Stimulated activated CD8-positive, alpha-beta memory T cell treated with anti-CD3 and anti-CD28 coated beads, Interleukin-12 subunit alpha, Interleukin-12 subunit beta, amount 100 ng/mL, for 24 hours (primary cell): ENCODE data around the gene NLRP7.
"Not testable (repeated sequence)": the region's sequence is repeated elsewhere in the genome, so short reads cannot be mapped to it uniquely, and the experiment has no call there.

ENCODE experiments used
- DNase-seq: peaks from one replicate; pipeline ENCODE4 v3.0.0-alpha.2; 2020; ENCODE audit errors: extremely low read depth

Gene NLRP7

DNA sequence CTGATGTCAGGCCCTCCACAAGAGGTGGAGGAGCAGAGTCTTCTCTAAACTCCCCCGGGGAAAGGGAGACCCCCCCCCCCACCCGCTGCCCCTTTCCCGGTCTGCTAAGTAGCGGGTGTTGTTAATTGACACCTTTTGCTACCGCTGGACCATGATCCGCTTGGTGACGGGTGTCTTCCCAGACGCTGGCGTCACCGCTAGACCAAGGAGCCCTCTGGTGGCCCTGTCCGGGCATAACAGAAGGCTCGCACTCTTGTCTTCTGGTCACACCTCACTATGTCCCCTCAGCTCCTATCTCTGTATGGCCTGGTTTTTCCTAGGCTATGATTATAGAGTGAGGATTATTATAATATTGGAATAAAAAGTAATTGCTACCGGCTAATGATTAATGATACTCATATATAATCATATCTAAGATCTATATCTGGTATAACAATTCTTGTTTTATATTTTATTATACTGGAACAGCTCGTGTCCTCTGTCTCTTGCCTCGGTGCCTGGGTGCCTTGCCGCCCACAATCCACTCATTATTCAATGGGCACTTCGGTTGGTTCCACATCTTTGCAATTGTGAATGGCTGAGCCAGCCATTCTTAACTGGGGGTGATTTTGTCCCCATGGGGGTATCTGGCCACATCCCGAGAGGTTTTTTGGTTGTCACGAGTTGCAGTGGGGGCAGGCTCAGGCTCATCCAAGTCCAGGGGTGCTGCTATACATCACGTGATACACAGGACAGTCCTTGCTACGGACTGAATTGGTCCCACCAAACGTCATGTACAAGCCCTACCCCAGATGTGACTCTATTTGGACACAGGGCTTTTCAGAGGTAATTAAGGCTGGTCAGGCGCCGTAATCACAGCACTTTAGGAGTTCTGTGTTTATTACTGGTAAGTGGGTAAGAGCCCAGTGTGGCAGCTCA is 27.4 kb downstream of the NLRP7 start:
- not testable (repeated sequence) for DNase-seq

- DNase-seq, result no peak
Measured at GRCh38 chr19:54918499-54918898, 28.8 kb downstream of the NLRP7 start.

GRCh38 chr19:54916822-54917221 is 30.5 kb downstream of the NLRP7 start:
- DNase-seq, result no peak

DNA sequence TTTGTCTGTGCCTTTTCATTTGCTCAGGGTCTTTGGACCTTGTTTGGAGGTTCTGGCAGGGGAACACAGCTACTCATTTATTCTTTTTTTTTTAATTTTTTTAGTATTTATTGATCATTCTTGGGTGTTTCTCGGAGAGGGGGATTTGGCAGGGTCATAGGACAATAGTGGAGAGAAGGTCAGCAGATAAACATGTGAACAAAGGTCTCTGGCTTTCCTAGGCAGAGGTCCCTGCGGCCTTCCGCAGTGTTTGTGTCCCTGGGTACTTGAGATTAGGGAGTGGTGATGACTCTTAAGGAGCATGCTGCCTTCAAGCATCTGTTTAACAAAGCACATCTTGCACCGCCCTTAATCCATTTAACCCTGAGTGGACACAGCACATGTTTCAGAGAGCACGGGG is 39.4 kb downstream of the NLRP7 start:
- not testable (repeated sequence) for DNase-seq

DNA sequence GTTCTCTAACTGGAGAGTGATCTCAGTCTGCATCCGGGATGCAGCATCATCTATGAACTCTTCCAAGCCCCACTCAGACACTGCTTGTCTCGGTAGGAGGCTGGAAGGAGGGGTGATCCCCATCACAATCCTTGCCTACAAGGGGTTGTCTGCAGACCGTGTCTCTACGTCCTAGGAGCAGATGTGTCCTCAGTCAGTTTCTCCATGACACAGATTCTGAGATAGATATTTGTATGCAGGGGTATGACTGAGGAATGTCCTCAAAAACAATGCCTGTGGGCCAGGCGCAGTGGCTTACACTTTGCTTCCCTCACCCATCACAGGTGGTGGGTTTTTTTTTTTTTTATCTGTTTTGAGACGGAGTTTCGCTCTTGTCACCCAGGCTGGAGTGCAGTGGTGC is 40.5 kb downstream of the NLRP7 start:
- DNase-seq, result no peak

DNA sequence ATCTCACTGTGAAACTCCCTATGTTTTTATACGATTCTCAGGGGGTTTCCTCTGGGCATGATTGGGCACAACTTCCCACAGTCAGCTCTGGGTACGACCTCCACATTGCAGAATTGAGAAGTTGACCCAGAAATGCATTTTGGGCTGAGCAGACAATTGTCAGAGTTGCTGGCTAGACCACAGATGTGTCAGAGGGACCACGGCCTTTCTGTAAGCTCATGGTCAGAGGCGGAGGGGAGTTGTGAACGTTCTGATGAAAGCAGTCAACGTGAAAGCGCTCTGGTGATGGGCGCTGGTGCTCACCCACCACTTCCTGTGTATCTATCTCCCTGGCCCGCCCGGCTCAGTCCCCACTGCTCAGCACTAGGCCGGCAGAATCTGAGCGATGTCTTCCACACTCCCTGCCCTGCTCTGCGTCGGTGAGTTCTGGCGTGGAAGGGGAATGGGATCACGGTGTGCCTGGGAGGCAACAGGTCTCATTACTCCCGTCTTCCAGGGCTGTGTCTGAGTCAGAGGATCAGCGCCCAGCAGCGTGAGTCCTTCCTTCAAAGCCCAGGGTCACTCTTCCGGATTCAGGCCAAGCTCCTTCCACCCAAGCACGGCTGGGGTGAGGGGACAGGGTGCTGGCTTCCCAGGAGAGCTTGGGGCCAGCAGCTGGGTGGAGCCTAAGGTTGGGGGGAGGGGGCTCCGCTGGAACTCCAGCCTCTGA is 41.4 kb downstream of the NLRP7 start, which contains the start of gene NCR1:
Gene NCR1 (plus strand): TSS at position 346 of the 709 bp plus-strand sequence. CDS start 40 bp downstream, at position 386.
- no peak for DNase-seq

DNA sequence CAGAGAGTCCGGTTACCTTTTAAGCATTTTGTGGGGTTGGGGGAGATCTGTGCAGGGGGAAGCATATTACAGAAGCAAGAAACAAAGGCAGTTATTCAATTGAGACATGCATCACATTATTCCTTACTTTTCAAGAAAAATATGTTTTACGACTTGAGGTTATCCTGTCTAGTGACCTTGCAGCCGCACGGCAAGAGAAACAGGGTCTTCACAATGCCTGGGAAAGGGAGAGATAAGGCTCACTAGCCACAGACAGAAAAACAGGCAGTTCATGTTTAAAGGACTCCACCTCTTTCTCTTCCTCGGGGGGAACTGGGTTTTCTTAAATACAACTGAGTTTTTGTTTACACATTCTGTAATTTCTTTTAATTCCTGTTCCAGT is 41.9 kb downstream of the NLRP7 start:
- no peak for DNase-seq

DNA sequence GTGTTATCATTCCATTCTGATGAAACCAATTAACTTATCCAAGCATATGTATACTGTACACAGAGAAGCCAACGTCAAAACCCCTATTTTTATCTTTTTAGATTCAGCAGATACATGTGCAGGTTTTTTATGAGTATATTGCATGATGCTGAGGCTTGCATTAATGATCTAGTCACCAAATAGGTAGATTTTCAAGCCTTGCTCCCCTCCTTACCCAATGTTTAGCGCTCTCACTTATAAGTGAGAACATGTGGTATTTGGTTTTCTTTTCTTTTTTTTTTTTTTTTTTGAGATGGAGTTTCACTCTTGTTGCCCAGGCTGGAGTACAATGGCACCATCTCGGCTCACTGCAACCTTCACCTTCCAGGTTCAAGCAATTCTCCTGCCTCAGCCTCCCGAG is 43.1 kb downstream of the NLRP7 start:
- not testable (repeated sequence) for DNase-seq

DNA sequence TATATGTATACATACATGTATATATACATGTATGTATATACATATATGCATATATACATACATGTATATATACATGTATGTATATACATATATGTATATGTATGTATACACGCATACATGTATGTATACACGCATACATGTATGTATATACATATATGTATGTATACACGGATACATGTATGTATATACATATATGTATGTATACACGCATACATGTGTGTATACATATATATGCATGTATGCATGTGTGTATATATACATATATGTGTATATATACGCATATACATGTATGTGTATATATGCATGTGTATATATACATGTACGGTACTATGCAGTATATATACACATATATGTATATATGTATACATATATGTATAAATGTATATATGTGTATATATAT is 44.0 kb downstream of the NLRP7 start:
- no peak for DNase-seq

- DNase-seq, result no peak
Measured at GRCh38 chr19:54902061-54902460, 45.3 kb downstream of the NLRP7 start.

DNA sequence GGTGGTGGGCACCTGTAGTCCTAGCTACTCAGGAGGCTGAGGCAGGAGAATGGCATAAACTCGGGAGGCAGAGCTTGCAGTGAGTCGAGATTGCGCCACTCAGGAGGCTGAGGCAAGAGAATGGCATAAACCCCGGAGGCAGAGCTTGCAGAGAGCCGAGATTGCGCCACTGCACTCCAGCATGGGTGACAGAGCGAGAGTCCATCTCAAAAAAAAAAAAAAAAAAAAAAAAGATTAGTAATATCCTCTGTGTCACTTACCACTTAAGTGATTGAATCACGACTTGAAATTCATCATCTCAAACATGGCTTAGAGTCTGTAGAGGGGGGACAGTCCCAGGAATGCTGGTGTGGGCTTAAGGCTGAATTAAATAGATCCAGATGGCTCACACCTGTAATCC is 46.2 kb downstream of the NLRP7 start:
- not testable (repeated sequence) for DNase-seq

DNA sequence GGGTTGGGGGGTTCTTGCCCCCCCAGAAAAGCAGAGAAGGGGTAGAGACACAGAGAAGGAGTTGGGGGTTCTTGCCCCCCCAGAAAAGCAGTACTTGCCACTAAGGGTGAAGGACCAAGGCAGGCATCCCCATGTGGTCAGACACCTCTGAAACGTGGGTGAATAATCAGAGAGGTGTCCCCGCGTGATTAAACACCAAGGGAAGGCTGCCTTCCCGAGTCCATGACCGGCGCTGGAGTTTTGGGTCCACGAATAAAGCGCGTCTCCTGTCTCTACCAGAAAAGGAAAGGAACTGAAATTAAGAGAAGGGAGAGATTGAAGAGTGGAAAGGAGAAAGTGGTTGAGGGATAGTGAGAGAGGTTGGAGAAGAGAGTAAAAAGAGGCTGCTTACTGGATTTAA is 47.7 kb downstream of the NLRP7 start:
- DNase-seq, result not testable (repeated sequence)

GRCh38 chr19:54898685-54899084 is 48.6 kb downstream of the NLRP7 start:
- not testable (repeated sequence) for DNase-seq

- DNase-seq, result no peak
Measured at GRCh38 chr19:54896036-54896435, 51.3 kb downstream of the NLRP7 start.

GRCh38 chr19:54894106-54894505 is 53.2 kb downstream of the NLRP7 start:
- not testable (repeated sequence) for DNase-seq

DNA sequence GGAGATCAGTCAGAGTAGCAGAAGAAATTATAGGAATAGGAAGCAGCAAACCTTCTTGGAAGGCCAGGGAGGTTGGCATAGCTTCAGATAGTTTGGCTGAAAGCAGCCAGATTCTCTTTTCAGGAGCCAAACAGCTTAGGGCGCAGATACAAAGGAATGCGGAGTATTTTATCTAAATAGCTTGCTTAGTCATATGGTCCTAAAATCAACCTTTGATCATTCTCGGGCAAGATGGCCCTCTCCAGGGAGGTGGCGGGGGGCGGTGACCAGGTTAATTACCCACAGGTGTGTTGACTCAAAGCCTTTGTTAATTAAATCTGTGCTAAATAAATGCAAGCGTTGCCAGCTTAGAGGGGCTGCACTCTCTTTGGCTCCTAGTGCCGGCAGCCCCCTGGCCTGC is 53.9 kb downstream of the NLRP7 start:
- DNase-seq, result no peak

GRCh38 chr19:54889566-54889965 is 57.8 kb downstream of the NLRP7 start:
- DNase-seq, result no peak

GRCh38 chr19:54888239-54888638 is 59.1 kb downstream of the NLRP7 start:
- no peak for DNase-seq

GRCh38 chr19:54883228-54883627 is 64.1 kb downstream of the NLRP7 start:
- DNase-seq, result no peak

DNA sequence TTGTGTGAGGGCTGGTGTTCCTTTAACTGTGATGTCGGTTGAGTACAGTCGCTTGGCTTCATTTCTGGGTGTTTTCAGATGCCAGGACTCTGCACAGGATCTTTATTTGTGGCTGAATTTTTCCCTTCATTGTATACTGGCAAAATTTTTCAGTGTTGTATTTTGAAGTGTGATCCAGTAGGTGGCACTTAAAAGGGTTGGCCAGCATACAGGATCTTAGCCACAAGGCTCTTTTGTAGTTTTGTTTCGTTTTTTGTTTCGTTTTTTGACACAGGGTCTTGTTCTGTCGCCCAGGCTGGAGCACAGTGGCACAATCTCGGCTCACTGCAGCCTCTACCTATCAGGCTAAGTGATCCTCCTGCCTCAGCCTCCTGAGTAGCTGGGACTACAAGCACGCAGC is 64.6 kb downstream of the NLRP7 start:
- DNase-seq, result no peak

DNA sequence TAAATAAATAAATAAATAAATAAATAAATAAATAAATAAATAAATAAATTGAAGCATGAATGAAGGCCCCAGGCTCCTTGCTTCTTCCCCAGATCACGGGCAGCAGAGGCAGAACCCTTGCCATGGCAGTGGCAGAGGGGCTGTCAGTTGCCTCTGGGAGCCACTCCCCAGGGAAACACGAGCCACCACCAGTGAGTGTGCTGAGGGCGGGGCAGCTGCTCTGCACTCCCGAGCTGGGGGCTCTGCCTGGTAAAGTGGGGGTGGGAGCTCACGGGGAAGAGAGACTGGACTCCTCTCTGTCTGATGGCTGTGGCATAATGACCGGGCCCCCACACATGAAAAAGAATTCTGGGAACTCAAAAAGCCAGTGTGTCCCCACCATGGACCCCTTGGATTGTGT is 65.4 kb downstream of the NLRP7 start:
- no peak for DNase-seq

DNA sequence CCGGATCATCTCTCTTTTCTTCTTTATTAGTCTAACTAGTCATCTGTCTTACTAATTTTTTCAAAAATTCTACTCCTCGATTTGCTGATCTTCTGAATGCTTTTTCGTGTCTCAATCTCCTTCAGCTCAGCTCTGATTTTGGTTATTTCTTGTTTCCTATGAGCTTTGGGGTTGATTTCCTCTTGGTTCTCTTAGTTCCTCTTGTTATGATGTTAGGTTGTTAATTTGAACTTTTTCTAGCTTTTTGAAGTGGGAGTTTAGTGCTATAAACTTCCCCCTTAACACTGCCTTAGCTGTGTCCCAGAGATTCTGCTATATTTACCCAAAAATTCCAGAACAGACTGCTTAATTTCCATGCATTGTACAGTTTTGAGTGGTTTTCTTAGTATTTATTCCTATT is 69.9 kb downstream of the NLRP7 start:
- DNase-seq, result no peak

GRCh38 chr19:54875506-54875905 is 71.8 kb downstream of the NLRP7 start:
- no peak for DNase-seq
